Trophoblast cell (in vitro differentiated cells and primary cell): Measurements from ENCODE around the gene ESR1.
A peak's percentile ranks its signal among the peaks of the same experiment; 100 is the strongest.
"Not testable (repeated sequence)": the region's sequence is repeated elsewhere in the genome, so short reads cannot be mapped to it uniquely, and the experiment has no call there.

Source experiments
- DNase-seq, 2 donors: peaks; one replicate each; pipeline ENCODE4 v3.0.0-alpha.2; 2016
- H2AFZ ChIP-seq: 2 replicates; pipeline ENCODE4 v1.6.1; 2013; ENCODE audit warnings: low read length, moderate library complexity, mild to moderate bottlenecking; ENCODE audit not compliant: insufficient read depth, poor library complexity
- H2AK5ac ChIP-seq: 2 replicates; pipeline ENCODE4 v1.6.1; 2013; ENCODE audit warnings: mild to moderate bottlenecking, low read length
- H2BK120ac ChIP-seq: 2 replicates; pipeline ENCODE4 v1.6.1; 2013; ENCODE audit warnings: low read length, mild to moderate bottlenecking, moderate library complexity; ENCODE audit not compliant: insufficient read depth, poor library complexity
- H2BK12ac ChIP-seq: 2 replicates; pipeline ENCODE4 v1.6.1; 2013; ENCODE audit warnings: mild to moderate bottlenecking, low read length, moderate library complexity
- H2BK5ac ChIP-seq: 2 replicates; pipeline ENCODE4 v1.6.1; 2013; ENCODE audit warnings: low read length, low read depth, moderate library complexity, mild to moderate bottlenecking; ENCODE audit not compliant: poor library complexity
- H3K14ac ChIP-seq: 2 replicates; pipeline ENCODE4 v1.6.1; 2013; ENCODE audit warnings: mild to moderate bottlenecking, low read length
- H3K18ac ChIP-seq: 2 replicates; pipeline ENCODE4 v1.6.1; 2013; ENCODE audit warnings: mild to moderate bottlenecking, low read length
- H3K23ac ChIP-seq: 2 replicates; pipeline ENCODE4 v1.6.1; 2013; ENCODE audit warnings: low read length
- H3K27ac ChIP-seq: 2 replicates; pipeline ENCODE4 v1.5.1; 2013; ENCODE audit warnings: low read depth, mild to moderate bottlenecking, inconsistent platforms, low read length, moderate library complexity
- H3K27me3 ChIP-seq: 2 replicates; pipeline ENCODE4 v1.6.1; 2013; ENCODE audit warnings: inconsistent platforms, mild to moderate bottlenecking, low read length, moderate library complexity; ENCODE audit not compliant: insufficient read depth
- H3K36me3 ChIP-seq, 2 experiments: 1 replicate in 1 of 2; 2 replicates in 1 of 2; pipeline ENCODE4 v1.6.1; 2013; ENCODE audit warnings: low read length in 2 of 2, mild to moderate bottlenecking in 2 of 2, moderate library complexity in 1 of 2; ENCODE audit not compliant: insufficient read depth in 2 of 2, control insufficient read depth in 1 of 2
- H3K4ac ChIP-seq: 2 replicates; pipeline ENCODE4 v1.6.1; 2013; ENCODE audit warnings: low read depth, mild to moderate bottlenecking, low read length, moderate library complexity
- H3K4me1 ChIP-seq, 2 experiments: 1 replicate in 1 of 2; 2 replicates in 1 of 2; pipeline ENCODE4 v1.6.1; 2013; ENCODE audit warnings: low read length in 2 of 2, mild to moderate bottlenecking in 2 of 2, moderate library complexity in 1 of 2; ENCODE audit not compliant: insufficient read depth in 2 of 2, control insufficient read depth in 1 of 2
- H3K4me2 ChIP-seq: 2 replicates; pipeline ENCODE4 v1.6.1; 2013; ENCODE audit warnings: inconsistent platforms, mild to moderate bottlenecking, low read length, moderate library complexity
- H3K4me3 ChIP-seq: 2 replicates; pipeline ENCODE4 v1.5.1; 2013; ENCODE audit warnings: mild to moderate bottlenecking, low read depth, low read length, inconsistent platforms
- H3K79me1 ChIP-seq: one replicate; pipeline ENCODE4 v1.6.1; 2013; ENCODE audit warnings: low read length
- H3K79me2 ChIP-seq: 2 replicates; pipeline ENCODE4 v1.6.1; 2013; ENCODE audit warnings: low read length, mild to moderate bottlenecking; ENCODE audit not compliant: control insufficient read depth, insufficient read depth, poor library complexity
- H3K9ac ChIP-seq: 2 replicates; pipeline ENCODE4 v1.6.1; 2013; ENCODE audit warnings: mild to moderate bottlenecking, low read length
- H3K9me3 ChIP-seq: 2 replicates; pipeline ENCODE4 v1.6.1; 2013; ENCODE audit warnings: low read depth, mild to moderate bottlenecking, control low read depth, inconsistent platforms, low read length; ENCODE audit not compliant: insufficient read depth
- H4K12ac ChIP-seq: 2 replicates; pipeline ENCODE4 v1.6.1; 2013; ENCODE audit warnings: low read depth, mild to moderate bottlenecking, low read length, moderate library complexity
- H4K8ac ChIP-seq: 2 replicates; pipeline ENCODE4 v1.6.1; 2013; ENCODE audit warnings: low read depth, mild to moderate bottlenecking, low read length, moderate library complexity
- H4K91ac ChIP-seq: one replicate; pipeline ENCODE4 v1.6.1; 2013; ENCODE audit warnings: low read depth, mild to moderate bottlenecking, low read length, moderate library complexity
- WGBS: extraction: QIAGEN DNeasy Blood & Tissue Kit; methylation state at CpG from one replicate; pipeline ENCODE4 v1.1.7; 2013; ENCODE audit warnings: missing lambda C conversion rate; ENCODE audit not compliant: insufficient read length, insufficient coverage; ENCODE audit errors: extremely low coverage; 5-methylcytosine and 5-hydroxymethylcytosine counted together

Gene ESR1

GRCh38 chr6:152071318-152071717 is 263.8 kb downstream of the ESR1 start:
- H4K91ac ChIP-seq, result no peak overlapping the region
- H3K36me3 ChIP-seq, result no peaks in the 10 kb centered on the region
- no peak overlapping the region for H3K23ac ChIP-seq
- H4K8ac ChIP-seq, result no peak overlapping the region
- no peak overlapping the region for H2AK5ac ChIP-seq
- H2BK120ac ChIP-seq, result no peak overlapping the region
- H3K27me3 ChIP-seq, result no peaks in the 10 kb centered on the region
- no peak overlapping the region for H3K14ac ChIP-seq
- H2AFZ ChIP-seq, result no peak overlapping the region
- no peak for DNase-seq
- H2BK5ac ChIP-seq, result no peak overlapping the region
- H3K79me1 ChIP-seq, result no peaks in the 10 kb centered on the region
- H3K4me1 ChIP-seq, result no peaks in the 10 kb centered on the region
- H3K18ac ChIP-seq, result no peak overlapping the region
- H3K4me3 ChIP-seq, result no peak overlapping the region
- no peak overlapping the region for H3K9ac ChIP-seq
- no peaks in the 10 kb centered on the region for H3K79me2 ChIP-seq
- H3K27ac ChIP-seq, result no peak overlapping the region
- H3K9me3 ChIP-seq, result no peaks in the 10 kb centered on the region
- H2BK12ac ChIP-seq, result no peak overlapping the region
- H3K4ac ChIP-seq, result no peak overlapping the region
- no peak overlapping the region for H4K12ac ChIP-seq
- no peak overlapping the region for H3K4me2 ChIP-seq
- WGBS, result no CpG with 5 or more reads among the region's 3 CpGs

DNA sequence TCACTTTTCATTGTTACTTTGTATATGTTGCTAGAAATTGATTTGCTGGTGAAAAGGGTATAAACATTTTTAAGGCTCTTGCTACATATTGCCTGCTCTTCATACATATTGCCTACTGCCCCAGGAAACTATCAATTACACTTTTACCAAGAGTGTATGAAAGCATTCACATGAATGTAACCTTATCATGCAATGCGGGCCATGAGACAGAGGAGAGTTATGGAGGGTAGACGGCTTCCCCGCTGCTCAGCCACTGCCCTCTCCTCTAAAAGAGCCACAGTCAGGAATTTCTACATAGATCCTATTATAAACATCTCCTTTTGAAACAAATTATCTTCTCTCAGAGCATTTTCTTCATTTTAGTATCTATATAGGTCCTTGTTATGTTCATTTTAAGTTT is 264.4 kb downstream of the ESR1 start:
- no peaks in the 10 kb centered on the region for H3K79me1 ChIP-seq
- no peaks in the 10 kb centered on the region for H3K79me2 ChIP-seq
- no peak overlapping the region for H3K18ac ChIP-seq

DNA sequence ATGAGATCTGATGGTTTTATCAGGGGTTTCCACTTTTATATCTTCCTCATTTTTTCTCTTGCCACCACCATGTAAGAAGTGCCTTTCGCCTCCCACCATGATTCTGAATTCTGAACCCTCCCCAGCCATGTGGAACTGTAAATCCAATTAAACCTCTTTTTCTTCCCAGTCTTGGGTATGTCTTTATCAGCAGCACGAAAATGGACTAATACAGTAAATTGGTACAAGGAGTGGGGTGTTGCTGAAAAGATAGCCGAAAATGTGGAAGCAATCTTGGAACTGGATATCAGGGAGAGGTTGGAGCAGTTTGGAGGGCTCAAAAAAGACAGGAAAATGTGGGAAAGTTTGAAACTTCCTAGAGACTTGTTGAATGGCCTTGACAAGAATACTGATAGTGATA is 268.8 kb downstream of the ESR1 start:
- H3K4ac ChIP-seq, H3K4me2 ChIP-seq, H3K79me1 ChIP-seq, H2AK5ac ChIP-seq, H3K4me3 ChIP-seq, DNase-seq, H2BK120ac ChIP-seq, H3K79me2 ChIP-seq, H3K36me3 ChIP-seq, H4K12ac ChIP-seq, H4K8ac ChIP-seq, H3K4me1 ChIP-seq, H4K91ac ChIP-seq, H3K27me3 ChIP-seq, H3K27ac ChIP-seq, H2AFZ ChIP-seq, H2BK5ac ChIP-seq, H2BK12ac ChIP-seq, H3K14ac ChIP-seq, H3K9me3 ChIP-seq, H3K23ac ChIP-seq, H3K18ac ChIP-seq, H3K9ac ChIP-seq: not testable (repeated sequence)
- no CpG with 5 or more reads among the region's 3 CpGs for WGBS

More for the DNA sequence above, 264.4 kb downstream of the ESR1 start:
- no peaks in the 10 kb centered on the region for H3K9me3 ChIP-seq
- no peak overlapping the region for H4K8ac ChIP-seq
- H2BK12ac ChIP-seq, result no peak overlapping the region
- no peak overlapping the region for H3K4ac ChIP-seq
- peak; percentile 9 to 53 for DNase-seq
- H4K12ac ChIP-seq, result no peak overlapping the region
- H2AK5ac ChIP-seq, result no peak overlapping the region
- WGBS, result no CpG with 5 or more reads among the region's 3 CpGs
- no peaks in the 10 kb centered on the region for H3K4me1 ChIP-seq
- H3K27ac ChIP-seq, result no peak overlapping the region
- H3K36me3 ChIP-seq, result no peaks in the 10 kb centered on the region
- H3K9ac ChIP-seq, result no peak overlapping the region
- H3K23ac ChIP-seq, result no peak overlapping the region
- no peak overlapping the region for H2AFZ ChIP-seq
- H3K27me3 ChIP-seq, result no peaks in the 10 kb centered on the region
- H2BK120ac ChIP-seq, result no peak overlapping the region
- H4K91ac ChIP-seq, result no peak overlapping the region
- H3K14ac ChIP-seq, result no peak overlapping the region
- H3K4me2 ChIP-seq, result no peak overlapping the region
- no peak overlapping the region for H3K4me3 ChIP-seq
- no peak overlapping the region for H2BK5ac ChIP-seq

GRCh38 chr6:152078001-152078400 is 270.5 kb downstream of the ESR1 start:
- WGBS, result no CpG with 5 or more reads among the region's 4 CpGs
- H3K18ac ChIP-seq, result no peak overlapping the region

More at GRCh38 chr6:152078001-152078400, 270.5 kb downstream of the ESR1 start:
- Histone ChIP-seq H3K4ac (no peak overlapping the region), H3K4me2 (no peak overlapping the region), H2AK5ac (no peak overlapping the region), H3K36me3 (no peaks in the 10 kb centered on the region), H2AFZ (no peak overlapping the region), H2BK120ac (no peak overlapping the region), H3K27ac (no peak overlapping the region), H3K27me3 (no peaks in the 10 kb centered on the region), H3K9ac (no peak overlapping the region), H4K91ac (no peak overlapping the region), H3K9me3 (peaks cover 3% of the 10 kb centered on the region), H2BK12ac (no peak overlapping the region), H3K4me3 (no peak overlapping the region), H4K12ac (no peak overlapping the region), H3K14ac (no peak overlapping the region), H3K79me1 (no peaks in the 10 kb centered on the region), H2BK5ac (no peak overlapping the region), H3K4me1 (no peaks in the 10 kb centered on the region), H4K8ac (no peak overlapping the region), H3K23ac (no peak overlapping the region), H3K79me2 (no peaks in the 10 kb centered on the region)
- DNase-seq, result no peak
